Activated effector memory CD4-positive, alpha-beta T cell treated with Interleukin-2 at 50 U/mL for 16 hours (primary cell): ENCODE data around the gene SCD5.

Experiments used
- DNase-seq: peaks from one replicate; pipeline ENCODE4 v3.0.0-alpha.2; 2020

The SCD5 gene

DNA sequence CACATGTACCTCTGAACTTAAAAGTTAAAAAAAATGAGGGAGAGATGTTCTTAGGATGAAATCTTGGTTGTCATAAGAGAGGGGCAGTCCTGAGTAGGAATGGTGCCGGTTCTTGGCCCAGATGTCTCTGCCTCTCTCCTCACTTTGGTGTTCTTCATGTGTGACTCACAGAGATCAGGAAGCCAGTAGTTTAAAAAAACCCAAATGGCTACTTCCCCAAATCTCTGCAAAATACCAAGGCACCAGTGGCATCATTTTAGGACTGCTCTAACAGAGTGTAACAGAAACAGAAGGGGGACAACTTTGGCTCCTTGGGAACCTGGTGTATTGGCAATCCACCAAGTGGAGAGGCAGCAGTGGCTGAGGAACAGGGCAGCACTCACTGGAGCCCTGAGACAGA lies 116.8 kb downstream of the SCD5 start:
- DNase-seq = no peak

DNA sequence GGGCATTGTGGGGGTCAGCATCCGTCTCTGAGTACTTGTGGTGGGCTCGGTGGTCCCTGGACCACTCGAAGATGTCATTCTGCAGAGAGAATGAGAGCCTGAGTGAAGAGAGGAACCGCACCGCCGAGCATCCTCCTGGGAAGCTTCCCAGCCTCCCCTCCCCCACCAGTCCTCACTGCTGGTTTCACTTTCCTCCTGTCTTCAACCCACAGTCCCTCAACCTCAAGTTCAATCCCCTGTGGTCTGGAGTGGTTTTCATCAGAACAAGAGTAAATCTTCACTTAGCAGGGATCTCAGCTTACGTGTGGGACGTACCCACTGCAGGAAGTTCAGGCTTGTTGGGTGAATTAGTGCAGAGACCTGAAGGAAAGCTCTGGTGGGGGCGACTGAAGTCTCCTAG lies 117.8 kb downstream of the SCD5 start:
- DNase-seq = no peak

DNA sequence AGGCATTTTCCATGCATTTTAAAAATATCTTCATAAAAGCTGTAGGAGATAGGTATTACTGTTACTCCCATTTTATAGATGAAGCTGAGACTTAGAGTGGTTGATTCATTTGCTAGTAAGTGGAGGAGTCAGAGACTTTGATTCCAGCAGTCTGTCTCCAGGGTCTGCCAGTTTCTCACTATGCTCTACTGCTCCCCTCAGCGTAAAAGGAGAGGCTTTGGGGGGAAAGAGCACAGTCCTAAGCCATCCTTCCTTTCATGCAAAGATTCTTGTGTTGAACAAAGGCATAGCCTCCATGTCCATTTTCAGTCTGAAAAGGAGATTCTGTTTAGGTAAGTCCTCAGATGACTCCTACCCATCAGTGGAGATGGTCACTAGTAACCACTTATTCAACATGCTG lies 119.1 kb downstream of the SCD5 start:
- no peak for DNase-seq

DNA sequence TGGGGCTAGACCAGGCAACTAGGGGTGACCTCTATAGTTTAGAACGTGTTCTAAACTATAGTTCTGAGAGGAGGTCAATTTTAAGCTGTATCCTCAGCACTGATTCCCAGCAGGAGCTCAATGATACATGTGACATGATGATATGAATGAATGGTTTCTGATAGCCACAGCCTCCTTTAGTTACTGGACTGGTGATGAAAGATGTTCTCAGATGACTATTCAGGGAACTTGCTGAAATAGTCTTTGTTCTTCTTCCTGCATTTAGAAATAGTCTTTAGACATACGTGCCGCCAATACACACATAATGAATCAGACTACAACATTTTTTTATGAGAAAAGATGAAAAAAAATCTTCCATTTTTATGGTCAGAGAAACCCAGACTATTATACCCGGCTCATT lies 120.5 kb downstream of the SCD5 start:
- no peak for DNase-seq

DNA sequence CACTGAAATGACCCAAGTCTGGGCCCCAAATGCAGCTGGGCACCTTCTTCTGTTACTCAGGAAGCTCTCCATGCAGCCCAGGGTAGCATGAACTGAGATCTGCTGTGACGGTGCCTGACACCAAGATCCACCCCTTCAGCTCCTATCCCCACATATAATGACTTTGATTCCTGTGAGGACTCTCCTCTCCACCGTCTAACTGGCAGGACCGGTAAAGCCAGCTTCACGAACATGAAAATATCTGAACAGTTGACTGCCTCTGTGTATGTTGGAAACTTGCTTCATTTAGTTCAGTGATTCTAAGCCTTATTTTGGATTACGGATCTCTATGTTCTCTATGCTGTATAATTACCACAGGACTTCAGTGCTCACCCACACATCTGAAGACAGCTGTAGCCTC lies 121.3 kb downstream of the SCD5 start:
- no peak for DNase-seq

DNA sequence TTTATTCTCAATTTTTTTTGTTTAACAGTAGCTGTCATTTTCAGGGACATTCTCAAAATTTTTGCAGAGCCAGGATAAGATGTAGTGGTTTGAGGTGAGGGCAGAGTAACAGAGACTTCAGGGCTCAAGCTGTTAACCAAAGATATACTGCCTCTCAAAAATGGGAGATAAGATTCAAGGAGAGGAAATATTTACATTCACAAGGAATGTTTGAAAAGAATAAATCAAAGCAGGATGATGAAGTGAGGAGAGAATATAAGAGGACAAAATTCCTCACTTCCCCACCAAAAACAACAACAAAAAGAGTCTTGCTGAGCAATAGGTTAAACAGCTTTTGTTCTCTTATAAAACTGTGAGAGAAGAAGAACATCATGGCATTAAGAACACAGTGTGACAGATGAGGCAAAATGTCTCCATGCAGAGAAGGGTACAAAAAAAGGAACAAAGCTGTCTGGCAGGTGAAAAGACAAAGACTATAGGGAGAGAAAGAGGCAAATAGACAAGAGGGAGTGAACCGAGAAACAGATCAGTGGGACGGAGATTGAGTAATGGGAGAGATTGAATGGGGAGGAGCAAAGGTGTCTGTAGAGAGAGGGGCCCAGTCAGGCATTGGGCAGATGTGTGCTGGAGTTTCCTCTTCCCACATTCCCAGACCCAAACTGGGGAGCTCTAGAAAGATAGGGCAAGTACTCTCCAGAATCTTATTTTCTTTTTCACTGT lies 130.7 kb downstream of the SCD5 start:
- DNase-seq = no peak

DNA sequence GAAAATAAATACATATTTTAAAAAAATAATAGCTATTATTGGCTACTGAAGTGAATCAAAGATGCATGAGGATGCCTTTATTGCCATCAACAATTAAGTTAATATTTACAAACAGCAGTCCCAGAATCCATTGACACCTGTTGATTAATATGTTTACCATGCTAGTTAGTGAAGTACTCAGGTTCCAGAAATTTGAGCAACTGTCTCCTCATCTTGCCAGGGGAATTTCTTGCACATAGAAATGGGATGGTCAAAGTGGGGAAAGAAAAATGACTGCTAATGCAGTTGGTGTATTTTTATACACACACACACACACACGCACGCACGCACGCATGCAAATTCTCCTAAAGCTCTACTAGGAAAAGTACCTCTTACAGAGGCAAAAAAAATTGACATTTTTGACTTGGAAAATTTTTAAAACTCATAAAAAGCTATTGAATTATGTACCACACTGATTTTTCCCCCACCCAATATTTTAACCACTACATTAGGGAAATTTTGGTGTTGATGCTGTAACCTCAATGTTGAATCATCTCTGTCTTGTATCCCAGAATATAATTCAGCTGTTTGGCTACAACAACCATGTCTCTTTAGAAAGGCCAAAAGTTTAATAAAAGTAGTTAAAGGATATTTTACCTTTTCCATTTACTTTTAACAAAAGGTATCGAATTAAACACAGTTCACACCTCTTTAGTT lies 131.5 kb downstream of the SCD5 start:
- no peak for DNase-seq

DNA sequence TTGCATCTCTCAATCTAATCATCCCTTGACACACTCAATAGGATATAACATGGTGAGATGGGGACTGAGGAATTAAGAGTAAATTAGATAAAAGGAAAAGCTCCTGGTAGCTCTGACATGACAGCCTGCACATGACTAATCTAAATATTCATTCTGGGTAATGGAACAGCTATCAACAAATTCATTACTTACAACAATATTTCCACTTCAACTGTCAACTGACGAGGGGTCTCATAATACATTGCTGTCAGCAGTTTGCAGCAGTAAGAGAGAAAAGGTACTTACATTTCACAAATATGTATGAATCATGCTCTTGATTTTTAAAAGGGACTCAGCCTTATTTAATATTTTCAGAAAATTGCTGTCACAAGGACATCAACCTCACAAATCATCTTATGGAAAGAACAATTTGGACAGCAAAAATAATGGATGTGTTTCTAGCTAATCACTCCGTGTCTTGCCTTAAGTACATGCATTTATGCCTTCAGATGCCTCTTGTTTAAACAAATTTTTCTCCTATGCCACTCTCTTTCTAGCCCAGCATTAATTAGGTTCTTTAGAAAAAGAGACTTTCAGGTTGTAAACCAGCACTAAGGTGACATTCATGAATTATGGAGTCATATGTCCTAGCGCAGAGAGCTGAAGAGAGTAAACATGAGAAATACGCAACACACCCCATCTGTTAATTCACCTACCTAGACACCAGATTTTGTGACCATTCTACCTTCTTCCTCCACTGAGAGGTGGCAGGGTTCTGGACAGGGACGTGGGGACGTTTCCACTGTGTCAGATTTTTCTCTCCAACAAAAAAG lies 137.2 kb downstream of the SCD5 start:
- DNase-seq = no peak

DNA sequence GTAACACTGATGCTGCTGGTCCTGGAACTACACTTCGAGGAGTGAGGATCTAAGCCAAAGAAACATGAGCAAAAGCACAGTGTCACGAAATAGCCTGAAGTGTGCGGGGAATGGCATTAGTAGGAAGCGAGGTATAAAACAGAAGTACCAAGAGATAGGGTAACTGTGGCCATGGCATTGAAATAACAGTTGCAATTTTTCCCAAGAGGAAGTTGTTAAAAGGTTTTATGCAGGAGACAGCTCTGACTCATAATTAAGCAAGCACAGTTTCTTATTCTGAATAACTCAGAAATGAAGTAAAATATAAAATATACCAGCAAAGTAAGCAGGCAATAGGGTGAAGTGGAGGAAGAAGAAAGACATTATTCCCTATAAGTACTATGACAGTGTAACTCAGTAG lies 146.5 kb downstream of the SCD5 start:
- no peak for DNase-seq

DNA sequence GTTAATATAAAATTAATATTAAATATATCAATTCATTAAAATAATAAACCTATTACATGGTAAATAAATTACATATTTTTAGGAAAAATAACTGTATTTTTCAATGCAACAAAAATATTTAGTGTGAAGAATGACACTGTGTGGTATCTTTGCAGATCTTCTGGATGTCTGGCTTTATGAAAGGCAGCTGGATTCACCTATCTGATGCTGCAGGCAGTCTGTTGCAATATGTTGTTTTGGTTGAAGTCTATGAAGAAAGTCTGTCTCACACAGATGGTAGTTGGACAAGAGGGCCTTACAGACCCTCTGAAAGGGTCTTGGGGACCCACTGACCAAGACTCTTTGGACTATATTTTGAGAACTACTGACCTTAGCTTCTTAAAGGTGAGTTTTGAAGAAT lies 147.7 kb downstream of the SCD5 start:
- no peak for DNase-seq

DNA sequence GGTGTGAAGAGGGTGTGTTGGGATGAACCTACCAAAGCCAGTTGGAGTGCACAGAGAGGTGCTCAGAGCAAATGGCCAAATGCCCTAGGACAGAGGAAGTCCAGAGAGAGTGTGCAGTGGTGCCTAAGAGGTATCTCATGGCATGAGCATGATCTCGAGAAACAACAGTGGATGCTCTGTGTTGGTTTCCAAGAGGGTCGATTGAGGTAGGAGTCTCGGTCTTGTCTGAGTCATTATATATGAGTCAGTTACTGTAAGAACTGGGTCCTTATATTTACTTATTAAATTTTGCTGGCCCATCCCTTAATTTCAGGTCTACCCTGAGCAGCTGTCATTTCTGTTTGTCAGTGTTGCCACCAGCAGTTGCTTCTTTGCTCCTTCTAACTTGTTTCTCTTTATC lies 150.2 kb downstream of the SCD5 start:
- DNase-seq = no peak

DNA sequence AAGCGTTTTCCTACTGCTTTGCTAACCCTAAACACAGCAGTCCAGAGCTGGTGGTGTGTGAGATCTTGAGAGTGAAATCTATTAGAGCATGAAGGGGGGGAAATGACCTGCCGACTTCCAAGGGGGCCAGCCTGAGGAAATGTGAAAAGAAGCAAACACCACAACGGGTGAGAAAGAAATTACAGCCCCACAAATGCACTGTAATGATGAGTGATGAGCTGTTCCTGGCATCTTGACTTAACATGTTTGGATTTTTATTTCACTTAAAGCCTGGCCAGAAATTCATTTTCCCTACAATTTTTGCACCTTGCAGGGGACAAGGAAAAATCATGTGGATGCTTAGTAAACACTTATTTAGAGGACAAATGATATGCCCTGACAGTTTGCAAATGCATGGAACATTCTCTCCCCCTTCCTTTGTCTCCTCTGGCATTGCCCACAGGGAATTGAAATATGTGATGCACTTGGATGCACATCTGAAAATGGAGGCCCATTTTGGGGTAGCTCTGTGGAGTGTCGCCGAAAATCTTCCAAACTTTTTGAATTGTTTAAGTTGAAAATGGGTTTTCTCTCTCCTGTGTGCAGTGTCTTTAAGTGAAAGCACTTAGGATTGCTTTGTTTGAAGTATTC lies 152.5 kb downstream of the SCD5 start:
- DNase-seq = no peak

DNA sequence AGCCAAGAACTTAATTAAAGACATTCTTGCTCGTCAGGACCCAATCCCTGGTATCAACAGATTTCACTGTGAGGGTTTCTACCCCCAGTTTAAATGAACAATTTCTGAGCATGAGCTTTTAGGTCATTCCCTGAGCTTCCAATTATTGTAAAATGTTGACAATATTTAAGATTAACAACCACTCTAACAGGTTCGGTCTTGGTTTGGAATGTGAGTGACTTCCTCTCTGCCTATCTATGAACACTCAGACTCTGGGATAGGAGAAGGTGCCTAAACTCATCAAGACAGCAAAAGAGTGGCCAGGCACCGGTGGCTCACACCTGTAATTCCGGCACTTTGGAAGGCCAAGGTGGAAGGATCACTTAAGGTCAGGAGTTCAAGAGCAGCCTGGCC lies 153.9 kb downstream of the SCD5 start:
- no peak for DNase-seq

DNA sequence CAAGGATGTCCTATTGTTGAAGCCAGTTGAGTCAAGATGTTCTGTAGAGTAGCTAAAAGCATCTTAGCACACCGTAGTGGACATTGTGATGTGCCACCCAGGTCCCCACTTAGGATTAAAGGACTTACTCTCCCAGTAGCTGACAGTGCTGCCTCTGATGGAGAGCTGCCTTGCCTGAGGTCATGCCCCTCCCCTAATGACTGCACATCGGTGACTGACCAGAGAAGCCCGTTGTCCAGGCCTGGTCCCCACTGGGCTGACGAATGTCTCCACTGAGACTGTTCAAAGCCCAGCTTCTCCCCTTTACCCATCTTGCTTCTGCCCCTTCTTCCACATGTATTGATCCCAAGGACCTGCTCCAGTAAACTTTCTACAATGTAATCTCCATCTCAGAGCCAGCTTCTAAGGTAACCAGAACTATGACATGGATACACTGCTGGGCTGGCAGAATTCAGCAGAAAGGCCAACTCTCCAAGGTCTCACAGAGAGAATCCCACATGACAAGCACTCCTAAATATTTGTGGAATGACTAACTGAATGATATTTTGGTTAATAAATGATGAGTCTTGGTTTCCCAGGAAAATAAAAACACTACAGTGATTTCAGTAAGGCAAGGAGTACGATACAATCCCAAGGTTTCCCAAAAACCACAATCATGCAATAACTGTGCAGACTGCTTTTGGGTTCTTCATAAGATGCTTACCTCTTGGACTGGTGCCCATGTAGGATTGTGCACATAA lies 154.4 kb downstream of the SCD5 start:
- no peak for DNase-seq

DNA sequence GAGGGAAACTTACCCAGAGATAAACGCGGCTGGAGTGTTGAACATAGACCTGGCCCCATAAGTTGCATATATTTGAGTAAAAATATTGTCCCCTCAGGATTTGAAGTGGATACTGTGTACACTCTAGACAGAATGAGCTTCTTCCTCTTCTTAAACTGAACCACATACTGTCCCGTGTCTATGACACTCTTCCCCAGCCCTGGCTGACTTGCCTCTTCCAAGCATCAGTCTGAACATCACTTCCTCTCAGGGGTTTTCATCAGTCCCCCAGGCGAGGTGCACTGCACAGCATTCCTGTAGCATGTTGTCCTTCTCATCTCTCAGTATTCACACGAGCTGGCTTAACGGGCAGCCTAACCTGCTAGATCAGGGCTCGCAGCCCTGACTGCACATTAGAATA lies 156.3 kb downstream of the SCD5 start:
- DNase-seq = no peak

DNA sequence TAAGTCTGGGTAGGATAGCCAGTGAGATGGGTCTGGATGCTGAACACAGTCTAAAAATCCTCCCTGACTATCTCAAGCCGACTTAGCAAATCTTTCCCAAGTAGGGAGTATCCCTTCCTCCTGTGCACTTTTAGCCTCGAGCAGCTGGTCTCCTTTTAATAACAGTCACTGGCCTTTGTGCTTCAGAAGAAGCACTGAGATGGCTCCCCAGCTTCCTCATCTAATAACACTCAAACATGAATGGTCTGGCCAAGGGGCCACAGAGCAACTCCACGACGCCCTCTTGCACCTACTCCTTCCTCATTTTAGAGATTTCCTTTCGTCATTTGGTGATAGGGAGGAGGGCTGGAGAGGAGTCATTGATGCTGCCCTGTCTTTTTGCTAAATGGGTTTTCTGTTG lies 158.1 kb downstream of the SCD5 start:
- DNase-seq = no peak

DNA sequence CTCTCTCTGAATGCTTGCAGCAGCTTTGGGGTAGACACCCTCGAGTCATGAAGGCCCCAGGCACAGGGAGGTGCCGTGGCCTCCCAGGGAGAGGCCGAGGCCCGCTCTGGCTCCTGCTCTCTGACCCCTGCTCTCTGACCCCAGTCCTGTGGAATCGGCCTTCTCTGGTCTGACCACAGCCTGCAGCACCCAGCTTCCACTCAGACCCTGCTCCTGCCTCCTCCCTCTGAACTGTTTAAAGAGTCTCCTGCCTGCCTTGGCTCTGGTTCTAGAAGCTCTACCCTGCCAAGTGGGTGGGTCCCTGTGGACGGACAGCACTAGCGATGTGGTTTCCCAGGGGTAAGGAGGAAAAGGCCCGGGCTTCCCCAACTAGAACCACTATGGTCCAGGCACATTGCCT lies 158.6 kb downstream of the SCD5 start:
- DNase-seq = no peak

DNA sequence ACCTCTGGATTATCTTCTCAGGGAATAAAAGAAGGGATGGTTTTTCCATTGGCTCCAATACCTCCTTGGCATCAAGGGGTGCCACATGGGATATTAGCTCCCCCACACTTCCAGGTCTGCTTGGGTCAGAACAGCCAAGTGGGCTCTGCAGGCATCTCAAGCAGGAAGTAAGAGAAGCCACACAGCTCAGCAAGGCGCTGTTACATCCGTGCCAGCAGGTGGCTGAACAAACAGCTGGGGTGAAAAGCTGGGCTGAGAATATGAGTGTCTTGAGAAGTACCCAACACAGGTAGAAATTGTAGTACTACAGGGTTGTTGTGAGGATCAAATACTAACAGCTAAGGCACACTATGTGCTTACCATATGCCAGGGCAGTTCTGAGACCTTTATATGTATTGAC lies 160.1 kb downstream of the SCD5 start:
- DNase-seq = no peak

DNA sequence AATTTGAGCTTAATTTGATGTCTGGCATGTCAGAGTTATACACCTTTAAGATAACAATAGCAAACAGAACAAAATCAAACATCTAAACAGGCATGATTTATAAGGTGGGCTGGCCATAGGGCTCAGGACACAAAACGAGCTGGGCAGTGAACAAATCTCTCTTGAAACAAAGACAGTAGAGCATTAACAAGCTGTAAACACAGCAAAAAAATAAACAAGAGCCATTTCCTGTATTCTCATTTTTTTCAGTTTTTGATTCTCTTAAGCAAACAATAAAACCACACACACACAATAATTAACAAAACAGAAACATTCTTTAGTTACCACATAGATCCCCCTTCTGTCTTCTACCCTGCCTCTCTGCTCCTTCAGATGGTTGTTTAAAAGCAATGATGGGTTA lies 168.5 kb downstream of the SCD5 start:
- no peak for DNase-seq

DNA sequence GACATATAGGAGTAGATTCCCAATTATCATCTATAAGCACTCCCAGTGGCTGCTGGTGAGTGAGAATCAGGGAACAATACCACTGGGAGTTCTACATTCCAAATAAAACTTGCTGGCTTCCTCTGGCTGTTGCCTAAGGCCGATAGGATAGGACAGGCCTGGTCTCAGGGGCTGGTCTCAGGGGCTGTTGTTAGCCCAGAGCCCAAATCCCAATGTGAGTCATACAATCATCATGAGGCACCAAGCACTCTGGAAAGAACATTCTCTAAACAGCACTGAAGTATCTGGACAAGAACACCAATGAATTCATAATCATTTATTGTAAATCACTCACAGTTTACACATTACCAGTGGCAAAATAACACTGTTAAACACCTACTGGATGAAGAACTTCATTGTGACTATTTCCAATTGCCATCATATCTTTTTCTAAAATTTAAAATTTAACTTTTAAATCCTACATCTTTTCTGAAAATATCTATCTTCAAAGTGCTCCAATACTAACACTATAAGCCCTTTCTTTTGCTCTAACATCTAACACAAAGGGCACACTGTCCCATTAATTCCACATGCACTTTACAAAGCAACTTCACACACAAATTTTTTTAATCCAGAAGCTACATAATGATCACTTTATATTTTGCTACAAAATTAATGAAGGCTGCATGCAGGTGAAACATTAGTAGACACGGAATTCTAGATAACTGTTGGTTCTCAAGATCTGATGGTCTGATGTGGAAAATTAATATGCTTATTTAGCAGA lies 169.2 kb downstream of the SCD5 start:
- DNase-seq = no peak

DNA sequence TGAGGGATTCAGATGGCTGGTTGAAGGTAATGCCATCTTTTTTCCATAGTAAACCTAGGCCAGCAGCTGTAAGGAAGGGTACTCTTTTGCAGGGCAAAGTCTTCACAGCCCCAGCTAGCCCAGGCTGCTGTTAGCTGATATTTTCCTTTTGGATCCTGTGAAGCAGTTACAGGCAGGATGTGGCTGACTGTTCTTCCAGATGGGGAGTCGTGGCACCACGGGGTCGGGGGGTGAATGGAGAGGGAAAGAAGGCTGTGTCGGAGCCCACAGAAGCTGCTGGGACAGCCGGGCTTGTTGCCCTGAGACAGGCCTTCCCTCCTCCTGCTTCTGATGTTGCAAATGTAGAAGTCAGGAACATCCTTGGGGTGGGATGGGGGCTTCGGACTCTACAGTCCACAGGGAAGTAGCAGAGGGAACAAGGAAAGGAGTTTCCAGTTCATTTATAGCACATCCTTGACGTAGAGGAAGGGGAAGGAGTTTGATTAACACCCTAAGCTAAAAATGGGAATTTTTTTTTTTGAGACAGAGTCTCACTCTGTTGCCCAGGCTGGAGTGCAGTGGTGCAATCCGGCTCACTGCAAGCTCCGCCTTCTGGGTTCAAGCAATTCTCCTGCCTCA lies 172.2 kb downstream of the SCD5 start:
- DNase-seq = no peak

DNA sequence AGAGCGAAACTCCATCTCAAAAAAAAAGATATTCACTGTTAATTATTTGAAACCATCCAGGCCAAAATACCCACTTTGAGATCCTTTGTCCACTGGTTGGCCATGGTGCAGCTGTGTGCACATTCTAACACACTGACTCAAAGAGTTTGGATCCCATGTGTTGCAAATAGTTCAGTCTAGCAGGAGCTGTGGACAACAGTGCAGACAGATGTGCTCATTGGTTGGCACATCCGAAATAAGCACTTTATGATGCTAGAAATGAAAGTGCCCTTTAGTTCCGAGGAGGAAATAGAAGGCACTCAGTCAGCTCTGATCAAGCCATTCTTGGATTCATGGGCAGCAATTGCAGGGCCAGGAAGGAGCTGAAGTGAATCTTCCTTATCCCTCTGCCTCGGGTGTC lies 173.8 kb downstream of the SCD5 start:
- DNase-seq = no peak
